OCI-LY3 (cell line): ENCODE measurements around the gene TUBA4B.

Experiments
- H2AFZ ChIP-seq: fragments of 200-600, 300-600 bp; shearing (Covaris generic); 2 replicates; pipeline ENCODE4 v1.6.0; 2014; ENCODE audit warnings: antibody characterized with exemption, low read depth, low read length
- H3K27ac ChIP-seq: fragments of 200-600, 300-600 bp; sonication (generic); 2 replicates; pipeline ENCODE4 v1.5.1; 2014; ENCODE audit warnings: mild to moderate bottlenecking, low read length, moderate library complexity, mixed read lengths
- H3K27me3 ChIP-seq: fragments of 200-600, 300-600 bp; sonication (generic); 2 replicates; pipeline ENCODE4 v1.6.1; 2014; ENCODE audit warnings: low read depth, low read length, mixed read lengths
- H3K36me3 ChIP-seq: fragments of 200-600, 300-600 bp; sonication (generic); replicated peaks from 2 replicates; pipeline ENCODE3; 2014; ENCODE audit warnings: low read depth, low read length, mixed read lengths
- H3K4me1 ChIP-seq: fragments of 300-600, 200-600 bp; sonication (generic); 2 replicates; pipeline ENCODE4 v1.6.1; 2014; ENCODE audit warnings: low read length, mixed read lengths
- H3K4me2 ChIP-seq: fragments of 200-600, 300-600 bp; sonication (generic); 2 replicates; pipeline ENCODE4 v1.6.1; 2014; ENCODE audit warnings: low read length, mixed read lengths
- H3K4me3 ChIP-seq: fragments of 300-600, 200-600 bp; sonication (generic); 2 replicates; pipeline ENCODE4 v1.5.1; 2014; ENCODE audit warnings: antibody characterized with exemption, mild to moderate bottlenecking, low read length, moderate library complexity
- H3K79me2 ChIP-seq: fragments of 300-600, 200-600 bp; shearing (Covaris generic); 2 replicates; pipeline ENCODE4 v1.6.1; 2014; ENCODE audit warnings: mild to moderate bottlenecking, low read length, mixed read lengths
- H3K9ac ChIP-seq: fragments of 300-600, 200-600 bp; shearing (Covaris generic); 2 replicates; pipeline ENCODE4 v1.6.0; 2014; ENCODE audit warnings: mild to moderate bottlenecking, low read length, moderate library complexity
- H3K9me3 ChIP-seq: fragments of 200-600, 300-600 bp; shearing (Covaris generic); 2 replicates; pipeline ENCODE4 v1.6.1; 2014; ENCODE audit warnings: low read length, mixed read lengths; ENCODE audit not compliant: insufficient read depth
- H4K20me1 ChIP-seq: fragments of 200-600, 300-600 bp; sonication (generic); 2 replicates; pipeline ENCODE4 v1.6.1; 2016; ENCODE audit warnings: low read length, mixed read lengths; ENCODE audit not compliant: insufficient read depth
- EZH2phosphoT487 ChIP-seq: fragments of 200-600 bp; shearing (Covaris generic); IDR thresholded peaks from 2 replicates; pipeline ENCODE4 v1.6.1; 2018; ENCODE audit warnings: antibody characterized with exemption, mixed run types, low read depth
- TF ChIP-seq, protein P1 (sequence below): fragments of 200-600, 300-600 bp; sonication (generic); IDR thresholded peaks from 2 replicates; pipeline ENCODE4 v1.5.1; 2014; ENCODE audit warnings: antibody characterized with exemption, low read length, low read depth

Gene TUBA4B

DNA sequence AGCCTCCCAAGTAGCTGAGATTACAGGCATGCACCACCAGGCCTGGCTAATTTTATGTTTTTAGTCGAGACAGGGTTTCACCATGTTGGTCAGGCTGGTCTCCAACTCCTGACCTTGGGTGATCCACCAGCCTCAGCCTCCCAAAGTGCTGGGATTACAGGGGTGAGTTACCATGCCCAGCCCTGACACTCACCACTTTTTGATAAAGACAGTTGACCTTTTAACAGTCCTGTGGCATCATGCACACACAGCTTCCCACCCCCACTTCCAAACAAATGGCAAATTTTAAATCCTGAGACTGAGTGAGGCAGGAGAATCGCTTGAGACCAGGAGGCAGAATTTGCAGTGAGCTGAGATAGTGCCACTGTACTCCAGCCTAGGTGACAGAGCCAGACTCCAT is 20.0 kb downstream of the TUBA4B start:
- no peak overlapping the region for H3K9ac ChIP-seq
- no peak overlapping the region for H3K4me3 ChIP-seq
- no peaks in the 10 kb centered on the region for H3K27me3 ChIP-seq
- no peaks in the 10 kb centered on the region for H4K20me1 ChIP-seq
- no peaks in the 10 kb centered on the region for H3K4me1 ChIP-seq
- no peaks in the 10 kb centered on the region for H3K9me3 ChIP-seq
- no peak overlapping the region for H3K4me2 ChIP-seq
- H3K36me3 ChIP-seq, result no peaks in the 10 kb centered on the region
- TF ChIP-seq, protein P1, sequence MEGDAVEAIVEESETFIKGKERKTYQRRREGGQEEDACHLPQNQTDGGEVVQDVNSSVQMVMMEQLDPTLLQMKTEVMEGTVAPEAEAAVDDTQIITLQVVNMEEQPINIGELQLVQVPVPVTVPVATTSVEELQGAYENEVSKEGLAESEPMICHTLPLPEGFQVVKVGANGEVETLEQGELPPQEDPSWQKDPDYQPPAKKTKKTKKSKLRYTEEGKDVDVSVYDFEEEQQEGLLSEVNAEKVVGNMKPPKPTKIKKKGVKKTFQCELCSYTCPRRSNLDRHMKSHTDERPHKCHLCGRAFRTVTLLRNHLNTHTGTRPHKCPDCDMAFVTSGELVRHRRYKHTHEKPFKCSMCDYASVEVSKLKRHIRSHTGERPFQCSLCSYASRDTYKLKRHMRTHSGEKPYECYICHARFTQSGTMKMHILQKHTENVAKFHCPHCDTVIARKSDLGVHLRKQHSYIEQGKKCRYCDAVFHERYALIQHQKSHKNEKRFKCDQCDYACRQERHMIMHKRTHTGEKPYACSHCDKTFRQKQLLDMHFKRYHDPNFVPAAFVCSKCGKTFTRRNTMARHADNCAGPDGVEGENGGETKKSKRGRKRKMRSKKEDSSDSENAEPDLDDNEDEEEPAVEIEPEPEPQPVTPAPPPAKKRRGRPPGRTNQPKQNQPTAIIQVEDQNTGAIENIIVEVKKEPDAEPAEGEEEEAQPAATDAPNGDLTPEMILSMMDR, result no peak
- TF ChIP-seq EZH2phosphoT487, result no peak
- H2AFZ ChIP-seq, result no peak overlapping the region
- H3K27ac ChIP-seq, result no peak overlapping the region
- H3K79me2 ChIP-seq, result no peaks in the 10 kb centered on the region

DNA sequence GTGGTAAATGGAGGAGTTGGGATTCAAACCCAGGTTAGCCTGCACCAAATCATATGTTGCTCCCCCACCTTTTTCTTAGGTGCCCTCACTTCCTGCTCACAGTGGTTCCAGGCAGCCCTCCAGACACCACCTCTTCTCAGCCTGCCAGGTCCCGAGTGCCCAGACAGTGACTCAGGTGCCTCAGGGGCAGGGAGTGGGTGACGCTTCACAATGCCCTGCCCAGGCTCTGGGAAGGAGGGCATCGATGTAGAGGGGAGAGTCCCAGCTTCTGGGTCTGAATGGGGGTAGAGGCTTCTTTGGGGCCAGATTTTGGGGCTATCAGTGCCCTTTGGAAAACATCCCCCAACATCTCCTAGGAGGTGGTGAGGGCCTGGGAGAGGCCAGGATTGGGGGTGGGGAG is 20.9 kb downstream of the TUBA4B start:
- Histone ChIP-seq H3K9me3 (no peaks in the 10 kb centered on the region), H3K4me1 (peaks cover 8% of the 10 kb centered on the region), H3K27ac (no peak overlapping the region), H4K20me1 (no peaks in the 10 kb centered on the region), H3K36me3 (no peaks in the 10 kb centered on the region), H3K79me2 (no peaks in the 10 kb centered on the region), H3K4me2 (no peak overlapping the region), H3K27me3 (no peaks in the 10 kb centered on the region), H3K4me3 (no peak overlapping the region), H3K9ac (no peak overlapping the region), H2AFZ (no peak overlapping the region)
- TF ChIP-seq, protein P1, result no peak
- TF ChIP-seq EZH2phosphoT487, result no peak

DNA sequence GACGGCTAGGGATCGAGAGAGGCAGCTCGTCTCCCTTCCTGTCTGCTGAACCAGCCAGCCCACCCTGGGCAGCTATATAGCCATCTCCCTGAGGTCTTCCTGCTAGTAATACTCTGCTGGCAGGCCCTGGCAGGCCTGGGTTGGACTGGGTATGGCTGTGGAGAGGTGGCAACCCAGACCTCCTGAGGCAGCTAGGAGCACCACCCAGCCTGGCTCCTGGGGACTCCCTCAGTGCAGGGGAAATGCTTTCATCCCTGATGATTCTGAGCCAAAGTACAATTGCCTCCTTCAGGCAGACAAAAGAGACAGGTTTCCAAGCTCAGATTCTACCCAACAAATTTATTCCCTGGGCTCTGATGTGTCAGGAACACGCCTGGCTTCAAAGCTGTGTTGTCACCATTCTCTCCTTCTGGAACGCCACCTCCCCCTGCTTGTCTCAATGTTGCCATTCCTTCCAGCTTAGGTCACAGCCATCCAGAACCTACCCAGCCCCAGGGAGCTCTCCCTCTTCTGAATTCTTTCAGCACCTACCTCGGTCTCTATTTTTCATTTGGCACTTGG is 21.4 kb downstream of the TUBA4B start:
- Histone ChIP-seq H3K36me3 (no peaks in the 10 kb centered on the region), H3K27me3 (no peaks in the 10 kb centered on the region), H3K27ac (no peak overlapping the region), H4K20me1 (no peaks in the 10 kb centered on the region), H2AFZ (no peak overlapping the region), H3K4me2 (no peak overlapping the region), H3K9ac (no peak overlapping the region), H3K4me1 (peaks cover 8% of the 10 kb centered on the region), H3K79me2 (no peaks in the 10 kb centered on the region), H3K4me3 (no peak overlapping the region), H3K9me3 (no peaks in the 10 kb centered on the region)
- TF ChIP-seq, protein P1, result no peak
- TF ChIP-seq EZH2phosphoT487, result no peak

DNA sequence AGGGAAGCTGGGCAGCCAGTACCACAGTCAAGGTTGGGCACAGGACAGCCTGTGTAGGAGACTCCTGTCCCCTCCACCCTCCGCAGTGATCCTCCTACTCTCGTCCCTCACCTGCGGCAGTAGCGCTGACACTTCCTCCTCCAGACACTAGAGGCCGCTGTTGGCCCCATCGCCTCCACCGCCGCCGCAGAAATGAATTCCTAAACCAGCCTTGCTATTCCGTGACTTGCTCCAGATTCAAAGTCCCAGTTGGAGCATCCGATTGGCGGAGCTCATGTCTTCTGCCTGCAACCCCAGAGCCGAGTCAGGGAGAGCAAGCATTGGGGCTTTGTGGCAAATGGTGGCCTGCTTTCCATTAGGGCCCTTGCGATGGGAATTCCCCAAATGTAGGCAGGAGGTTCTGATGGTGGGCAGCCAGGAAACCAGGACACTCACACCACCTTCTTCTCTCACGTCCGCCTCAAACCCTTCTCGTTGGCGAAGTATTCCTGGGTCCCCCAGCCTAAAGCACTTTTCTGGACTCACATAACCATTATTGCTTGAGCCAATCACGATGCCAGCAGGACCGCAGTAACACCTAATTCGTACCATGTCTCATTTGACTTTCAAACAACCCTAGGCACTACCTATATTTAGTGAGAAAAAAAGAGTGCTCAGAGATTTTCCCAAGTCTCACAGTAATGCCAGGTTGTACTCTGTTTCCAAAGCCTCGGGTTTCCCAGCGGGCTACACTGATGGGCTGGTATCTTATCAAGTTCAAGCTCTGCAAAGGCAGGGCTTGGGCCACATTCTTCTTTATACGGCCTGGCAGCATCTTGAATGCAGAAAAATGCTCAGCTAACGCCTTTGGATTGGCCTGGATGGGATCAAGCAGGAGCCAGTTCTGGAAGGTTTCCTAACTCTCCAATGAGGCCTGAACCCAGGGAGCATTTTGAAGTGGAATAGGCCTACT is 24.9 kb downstream of the TUBA4B start:
- Histone ChIP-seq H3K9me3 (no peaks in the 10 kb centered on the region), H4K20me1 (no peaks in the 10 kb centered on the region), H3K79me2 (no peaks in the 10 kb centered on the region), H3K4me3 (peak overlapping the region; percentile 90), H3K27ac (peak overlapping the region; percentile 90), H3K27me3 (no peaks in the 10 kb centered on the region), H3K4me2 (peak overlapping the region; percentile 96), H3K4me1 (peaks cover 11% of the 10 kb centered on the region), H3K36me3 (peaks cover 3% of the 10 kb centered on the region), H3K9ac (peak overlapping the region; percentile 85), H2AFZ (peak overlapping the region; percentile 82)
- TF ChIP-seq, protein P1, result peak; percentile 81
- TF ChIP-seq EZH2phosphoT487, result no peak
